Measurements from ENCODE around the gene AGTR1.
"Not testable (repeated sequence)": the region's sequence is repeated elsewhere in the genome, so short reads cannot be mapped to it uniquely, and the experiment has no call there.

DNA sequence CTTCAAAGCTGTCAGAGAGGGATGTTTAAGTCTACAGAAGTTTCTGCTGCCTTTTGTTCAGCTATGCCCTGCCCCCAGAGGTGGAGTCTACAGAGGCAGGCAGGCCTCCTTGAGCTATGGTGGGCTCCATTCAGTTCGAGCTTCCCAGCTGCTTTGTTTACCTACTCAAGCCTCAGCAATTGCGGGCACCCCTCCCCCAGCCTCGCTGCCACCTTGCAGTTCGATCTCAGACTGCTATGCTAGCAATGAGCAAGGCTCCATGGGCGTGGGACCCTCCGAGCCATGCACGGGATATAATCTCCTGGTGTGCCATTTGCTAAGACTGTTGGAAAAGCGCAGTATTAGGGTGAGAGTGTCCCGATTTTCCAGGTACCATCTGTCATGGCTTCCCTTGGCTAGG is 88.5 kb downstream of the AGTR1 start:
- TF ChIP-seq CTCF (IDR thresholded peaks at IDR 0.05); POLR2A (IDR thresholded peaks at IDR 0.05); POLR2AphosphoS5 (IDR thresholded peaks at IDR 0.05; ENCODE audit: insufficient read depth in 1 of 2, low read depth in 1 of 2): not testable (repeated sequence)

Data from vagina (tissue), 2 donors.